ENCODE measurements around the gene DYNLT5.

The DYNLT5 gene

GRCh38 chr1:66761221-66761620 lies 9.0 kb downstream of the DYNLT5 start:
- Histone ChIP-seq H3K4me3 (ENCODE audit: low read depth, low read length, poor library complexity, severe bottlenecking) (no peak overlapping the region), H3F3A (ENCODE audit: insufficient read depth, low read length) (no peaks in the 10 kb centered on the region), H3K79me2 (ENCODE audit: insufficient read depth, low read length) (no peaks in the 10 kb centered on the region), H4K20me1 (ENCODE audit: insufficient read depth, low read length) (no peaks in the 10 kb centered on the region), H3K27me3 (ENCODE audit: insufficient read depth, low read length) (no peaks in the 10 kb centered on the region), H3K27ac (ENCODE audit: low read depth, low read length, poor library complexity, severe bottlenecking) (no peak overlapping the region), H3K9me2 (ENCODE audit: low read depth, low read length) (no peaks in the 10 kb centered on the region), H2AFZ (ENCODE audit: low read length) (no peak overlapping the region), H3K9me3 (ENCODE audit: low read length) (no peaks in the 10 kb centered on the region), H3K36me3 (ENCODE audit: insufficient read depth, low read length) (no peaks in the 10 kb centered on the region), H3K9ac (ENCODE audit: low read length) (no peak overlapping the region), H3K4me2 (ENCODE audit: low read length) (no peak overlapping the region), H3K4me1 (ENCODE audit: insufficient read depth, low read length, severe bottlenecking) (peaks cover 16% of the 10 kb centered on the region)
- TF ChIP-seq EZH2 (IDR thresholded peaks at IDR 0.05; ENCODE audit: borderline replicate concordance, low read length) (no peak), CTCF (IDR thresholded peaks at IDR 0.05; ENCODE audit: low read length) (no peak)

GRCh38 chr1:66764994-66765578 lies 12.8 kb downstream of the DYNLT5 start:
- H4K20me1 ChIP-seq (ENCODE audit: insufficient read depth, low read length) = no peaks in the 10 kb centered on the region
- no peaks in the 10 kb centered on the region for H3K36me3 ChIP-seq (ENCODE audit: insufficient read depth, low read length)
- H3K9me2 ChIP-seq (ENCODE audit: low read depth, low read length) = no peaks in the 10 kb centered on the region
- H3F3A ChIP-seq (ENCODE audit: insufficient read depth, low read length) = no peaks in the 10 kb centered on the region
- H2AFZ ChIP-seq (ENCODE audit: low read length) = no peak overlapping the region
- no peak overlapping the region for H3K4me3 ChIP-seq (ENCODE audit: low read depth, low read length, poor library complexity, severe bottlenecking)
- 0 out of 2 replicates have a peak overlapping the region, but pooled peaks have one; percentile 15 for H3K4me2 ChIP-seq (ENCODE audit: low read length)
- H3K27ac ChIP-seq (ENCODE audit: low read depth, low read length, poor library complexity, severe bottlenecking) = no peak overlapping the region
- no peak overlapping the region for H3K9ac ChIP-seq (ENCODE audit: low read length)
- H3K9me3 ChIP-seq (ENCODE audit: low read length) = no peaks in the 10 kb centered on the region
- H3K4me1 ChIP-seq (ENCODE audit: insufficient read depth, low read length, severe bottlenecking) = peaks cover 29% of the 10 kb centered on the region
- H3K79me2 ChIP-seq (ENCODE audit: insufficient read depth, low read length) = no peaks in the 10 kb centered on the region
- TF ChIP-seq EZH2 (IDR thresholded peaks at IDR 0.05; ENCODE audit: borderline replicate concordance, low read length) = no peak
- TF ChIP-seq CTCF (IDR thresholded peaks at IDR 0.05; ENCODE audit: low read length) = peak; percentile 87
- no peaks in the 10 kb centered on the region for H3K27me3 ChIP-seq (ENCODE audit: insufficient read depth, low read length)

GRCh38 chr1:66767626-66768025 lies 15.4 kb downstream of the DYNLT5 start:
- H3K4me3 ChIP-seq (ENCODE audit: low read depth, low read length, poor library complexity, severe bottlenecking) = no peak overlapping the region
- no peaks in the 10 kb centered on the region for H3K27me3 ChIP-seq (ENCODE audit: insufficient read depth, low read length)
- no peaks in the 10 kb centered on the region for H4K20me1 ChIP-seq (ENCODE audit: insufficient read depth, low read length)
- H3K36me3 ChIP-seq (ENCODE audit: insufficient read depth, low read length) = no peaks in the 10 kb centered on the region
- peak overlapping the region; percentile 78 for H3K27ac ChIP-seq (ENCODE audit: low read depth, low read length, poor library complexity, severe bottlenecking)
- no peaks in the 10 kb centered on the region for H3K79me2 ChIP-seq (ENCODE audit: insufficient read depth, low read length)
- no peak overlapping the region for H3K9ac ChIP-seq (ENCODE audit: low read length)
- TF ChIP-seq EZH2 (IDR thresholded peaks at IDR 0.05; ENCODE audit: borderline replicate concordance, low read length) (no peak), CTCF (IDR thresholded peaks at IDR 0.05; ENCODE audit: low read length) (no peak)
- no peaks in the 10 kb centered on the region for H3K9me3 ChIP-seq (ENCODE audit: low read length)
- H3K4me2 ChIP-seq (ENCODE audit: low read length) = no peak overlapping the region
- no peaks in the 10 kb centered on the region for H3K9me2 ChIP-seq (ENCODE audit: low read depth, low read length)
- peaks cover 37% of the 10 kb centered on the region for H3K4me1 ChIP-seq (ENCODE audit: insufficient read depth, low read length, severe bottlenecking)
- H3F3A ChIP-seq (ENCODE audit: insufficient read depth, low read length) = no peaks in the 10 kb centered on the region
- no peak overlapping the region for H2AFZ ChIP-seq (ENCODE audit: low read length)

Data from OCI-LY1 (cell line).